BE2C (cell line): ENCODE measurements around the gene TBL2.
A peak's percentile ranks its signal among the peaks of the same experiment; 100 is the strongest.
"Not testable (repeated sequence)": the region's sequence is repeated elsewhere in the genome, so short reads cannot be mapped to it uniquely, and the experiment has no call there.

Experiments
- DNase-seq: peaks from one replicate; pipeline ENCODE4 v3.0.0-alpha.2; 2020
- H3K27me3 ChIP-seq: fragments of 250-450 bp; sonication (Bioruptor Pico); 2 replicates; pipeline ENCODE4 v1.5.1; 2020; ENCODE audit warnings: mild to moderate bottlenecking
- H3K36me3 ChIP-seq: fragments of 250-450 bp; sonication (Bioruptor Pico); 2 replicates; pipeline ENCODE4 v1.5.1; 2020; ENCODE audit warnings: mild to moderate bottlenecking
- H3K4me1 ChIP-seq: fragments of 250-450 bp; sonication (Bioruptor Pico); 2 replicates; pipeline ENCODE4 v1.5.1; 2020
- H3K4me3 ChIP-seq: 2 replicates; pipeline ENCODE4 v1.5.1; 2011; ENCODE audit warnings: low read depth, low read length
- H3K9me3 ChIP-seq: fragments of 250-450 bp; sonication (Bioruptor Pico); 2 replicates; pipeline ENCODE4 v1.5.1; 2020
- TF ChIP-seq, protein P1 (sequence below): IDR thresholded peaks from 2 replicates; pipeline ENCODE4 v1.5.1; 2012; ENCODE audit warnings: mild to moderate bottlenecking, low read depth, low read length

The TBL2 gene

DNA sequence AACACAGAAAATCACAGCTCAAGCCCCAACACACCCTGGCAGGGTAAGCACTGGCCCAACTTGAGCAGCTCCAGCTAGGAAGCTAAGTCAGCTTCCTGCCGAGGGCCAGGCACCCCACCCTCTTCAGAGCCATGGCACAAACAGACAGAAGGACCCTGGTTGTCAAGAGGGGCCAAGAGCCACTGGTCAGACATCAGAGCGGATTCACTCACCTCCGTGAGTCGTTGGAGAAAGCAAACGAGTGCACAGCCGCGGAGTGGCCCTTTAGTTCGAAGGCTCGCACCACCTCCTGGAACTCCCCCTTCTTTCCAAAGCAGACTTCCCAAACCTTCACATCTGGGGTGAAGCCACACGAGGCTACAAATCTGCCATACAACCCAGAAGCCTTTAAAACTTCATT is 7.4 kb downstream of the TBL2 start:
- H3K4me1 ChIP-seq = no peaks in the 10 kb centered on the region
- DNase-seq = no peak
- peaks cover 48% of the 10 kb centered on the region for H3K36me3 ChIP-seq
- H3K9me3 ChIP-seq = no peaks in the 10 kb centered on the region
- H3K4me3 ChIP-seq = no peak overlapping the region
- H3K27me3 ChIP-seq = no peaks in the 10 kb centered on the region
- TF ChIP-seq, protein P1, sequence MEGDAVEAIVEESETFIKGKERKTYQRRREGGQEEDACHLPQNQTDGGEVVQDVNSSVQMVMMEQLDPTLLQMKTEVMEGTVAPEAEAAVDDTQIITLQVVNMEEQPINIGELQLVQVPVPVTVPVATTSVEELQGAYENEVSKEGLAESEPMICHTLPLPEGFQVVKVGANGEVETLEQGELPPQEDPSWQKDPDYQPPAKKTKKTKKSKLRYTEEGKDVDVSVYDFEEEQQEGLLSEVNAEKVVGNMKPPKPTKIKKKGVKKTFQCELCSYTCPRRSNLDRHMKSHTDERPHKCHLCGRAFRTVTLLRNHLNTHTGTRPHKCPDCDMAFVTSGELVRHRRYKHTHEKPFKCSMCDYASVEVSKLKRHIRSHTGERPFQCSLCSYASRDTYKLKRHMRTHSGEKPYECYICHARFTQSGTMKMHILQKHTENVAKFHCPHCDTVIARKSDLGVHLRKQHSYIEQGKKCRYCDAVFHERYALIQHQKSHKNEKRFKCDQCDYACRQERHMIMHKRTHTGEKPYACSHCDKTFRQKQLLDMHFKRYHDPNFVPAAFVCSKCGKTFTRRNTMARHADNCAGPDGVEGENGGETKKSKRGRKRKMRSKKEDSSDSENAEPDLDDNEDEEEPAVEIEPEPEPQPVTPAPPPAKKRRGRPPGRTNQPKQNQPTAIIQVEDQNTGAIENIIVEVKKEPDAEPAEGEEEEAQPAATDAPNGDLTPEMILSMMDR = no peak

DNA sequence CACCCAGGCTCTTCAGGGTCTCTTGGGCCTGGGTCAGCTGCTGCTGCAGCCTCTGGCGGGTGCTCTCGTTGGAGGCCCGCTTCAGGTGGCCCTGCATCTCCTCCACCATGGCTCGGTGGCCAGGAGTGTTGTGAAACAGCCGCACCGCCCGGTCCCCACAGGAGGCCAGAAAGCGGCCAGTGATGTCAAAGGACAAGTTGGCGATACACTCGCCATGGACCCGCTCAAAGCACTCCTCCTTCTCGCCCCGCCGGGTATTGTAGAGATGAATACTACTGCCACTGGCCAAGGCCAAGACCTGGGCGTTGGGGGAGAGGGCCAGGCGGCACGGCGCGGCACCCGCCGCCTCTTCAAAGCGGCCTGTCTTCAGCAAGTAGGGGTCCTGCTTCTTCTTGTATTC is 7.9 kb downstream of the TBL2 start:
- TF ChIP-seq, protein P1 = no peak
- Histone ChIP-seq H3K9me3 (no peaks in the 10 kb centered on the region), H3K27me3 (no peaks in the 10 kb centered on the region), H3K4me3 (no peak overlapping the region), H3K4me1 (no peaks in the 10 kb centered on the region), H3K36me3 (peaks cover 48% of the 10 kb centered on the region)
- DNase-seq = no peak

DNA sequence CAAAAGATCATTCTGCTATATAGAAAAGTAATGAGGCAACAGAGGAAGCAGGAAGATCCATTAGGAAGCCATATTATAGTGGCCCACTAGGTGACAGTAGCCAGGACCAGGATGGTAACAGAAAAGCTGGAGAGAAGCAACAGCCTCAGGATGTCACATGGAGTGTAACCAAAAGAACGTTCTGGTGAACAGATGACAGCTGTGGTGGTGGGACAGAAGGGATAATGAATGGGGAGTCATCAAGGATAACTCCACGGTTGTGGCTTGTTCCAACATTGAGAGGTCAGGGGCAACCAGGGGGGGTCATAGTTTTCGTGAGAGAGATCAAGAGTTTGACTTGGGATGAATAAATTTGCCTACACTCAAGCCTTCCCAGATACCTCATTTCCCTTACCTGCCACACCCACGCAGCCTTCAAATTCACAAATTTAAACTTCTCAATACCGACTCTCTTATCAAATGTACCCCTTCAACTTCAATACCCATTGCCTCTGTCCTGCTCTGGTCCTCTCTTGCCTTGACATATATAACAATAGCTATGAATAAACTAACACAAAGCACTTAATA is 9.3 kb downstream of the TBL2 start:
- Histone ChIP-seq H3K27me3 (peaks cover 4% of the 10 kb centered on the region; the same call in 1 of the 2 replicates), H3K4me1 (no peaks in the 10 kb centered on the region), H3K4me3 (no peak overlapping the region), H3K36me3 (peaks cover 44% of the 10 kb centered on the region), H3K9me3 (no peaks in the 10 kb centered on the region)
- TF ChIP-seq, protein P1 = 0 out of 2 replicates have a peak, but pooled peaks have one; percentile 9
- DNase-seq = no peak

DNA sequence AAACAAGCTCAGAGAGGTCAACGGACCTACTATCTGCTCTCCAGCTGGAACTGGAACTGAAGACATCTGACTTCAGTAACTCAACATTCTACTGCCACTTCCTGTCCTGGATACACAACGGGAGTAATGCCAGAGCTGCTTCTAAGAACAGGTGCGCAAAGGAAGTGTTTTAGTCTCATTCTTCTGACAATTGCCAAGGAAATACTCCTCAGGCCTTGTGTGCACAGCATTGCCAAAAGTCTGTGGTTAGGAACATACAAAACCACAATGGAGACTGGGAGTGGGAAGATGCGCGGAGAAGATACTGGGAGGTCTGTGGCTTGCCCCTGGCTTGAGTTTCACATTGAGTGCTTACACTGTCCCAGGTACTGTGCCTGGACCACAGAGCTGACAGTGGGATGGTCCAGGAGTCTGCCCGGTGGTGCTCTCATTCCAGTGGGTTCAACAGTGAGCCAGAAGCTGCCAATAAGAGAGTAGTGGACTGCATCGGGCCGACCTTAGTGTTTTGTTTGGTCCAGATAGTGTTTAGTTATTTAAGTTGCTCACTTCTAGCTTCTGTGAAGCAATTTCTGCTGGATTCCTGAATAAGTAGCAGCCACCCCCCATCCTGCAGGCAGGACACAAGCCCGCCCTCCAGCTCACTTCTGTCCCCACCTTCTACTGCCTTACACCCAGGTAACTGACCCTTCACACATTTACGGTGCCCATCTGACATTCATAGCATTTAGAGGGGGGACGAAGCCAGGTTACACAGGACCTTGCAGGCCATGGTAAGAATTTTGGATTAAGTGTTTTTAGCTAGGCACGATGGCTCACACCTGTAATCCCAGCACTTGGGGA is 10.3 kb downstream of the TBL2 start:
- Histone ChIP-seq H3K4me1 (no peaks in the 10 kb centered on the region), H3K36me3 (peaks cover 33% of the 10 kb centered on the region), H3K4me3 (no peak overlapping the region), H3K27me3 (peaks cover 4% of the 10 kb centered on the region; the same call in 1 of the 2 replicates), H3K9me3 (no peaks in the 10 kb centered on the region)
- no peak for DNase-seq
- TF ChIP-seq, protein P1 = no peak

DNA sequence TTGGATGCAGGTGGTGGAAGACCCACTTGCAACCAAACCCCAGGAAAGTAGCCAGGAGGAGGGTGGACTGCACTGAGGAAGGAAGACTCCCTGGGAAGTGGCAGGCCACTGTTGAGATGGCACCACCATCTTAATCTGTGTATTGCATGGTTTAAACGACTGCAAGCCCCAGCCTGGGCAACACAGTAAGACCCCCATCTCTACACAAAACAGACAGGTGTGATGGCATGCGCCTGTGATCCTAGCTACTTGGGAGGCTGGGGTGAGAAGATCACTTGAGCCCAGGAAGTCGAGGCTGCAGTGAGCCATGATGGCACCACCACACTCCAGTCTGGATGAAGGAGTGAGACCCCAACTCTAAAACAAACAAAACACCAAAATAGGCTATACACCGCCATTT is 11.2 kb downstream of the TBL2 start:
- Histone ChIP-seq H3K4me3 (no peak overlapping the region), H3K27me3 (peaks cover 4% of the 10 kb centered on the region; the same call in 1 of the 2 replicates), H3K4me1 (no peaks in the 10 kb centered on the region), H3K9me3 (no peaks in the 10 kb centered on the region), H3K36me3 (peaks cover 24% of the 10 kb centered on the region)
- no peak for DNase-seq
- TF ChIP-seq, protein P1 = no peak

DNA sequence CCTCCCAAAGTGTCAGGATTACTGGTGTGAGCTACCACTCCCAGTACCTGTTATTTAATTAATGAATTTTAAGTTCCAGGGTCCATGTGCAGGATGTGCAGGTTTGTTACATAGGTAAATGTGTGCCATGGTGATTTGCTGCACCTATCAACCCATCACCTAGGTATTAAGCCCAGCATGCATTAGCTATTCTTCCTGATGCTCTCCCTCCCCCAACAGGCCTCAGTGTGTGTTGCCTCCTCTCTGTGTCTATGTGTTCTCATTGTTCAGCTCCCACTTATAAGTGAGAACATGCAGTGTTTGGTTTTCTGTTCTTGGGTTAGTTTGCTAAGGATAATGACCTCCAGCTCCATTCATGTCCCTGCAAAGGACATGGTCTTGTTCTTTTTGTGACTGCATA is 11.9 kb downstream of the TBL2 start:
- H3K4me1 ChIP-seq, H3K27me3 ChIP-seq, DNase-seq, H3K4me3 ChIP-seq, H3K9me3 ChIP-seq: not testable (repeated sequence)
- peaks cover 20% of the 10 kb centered on the region for H3K36me3 ChIP-seq
